ENCODE measurements around the gene FOXP1. TPM values are rescaled to one million over a fixed set of nuclear protein-coding genes. Genes with fewer than 3 reads are reported as not detected.

FOXP1 gene
- total RNA-seq, 1 donor from 2014 or later = 137 TPM

DNA sequence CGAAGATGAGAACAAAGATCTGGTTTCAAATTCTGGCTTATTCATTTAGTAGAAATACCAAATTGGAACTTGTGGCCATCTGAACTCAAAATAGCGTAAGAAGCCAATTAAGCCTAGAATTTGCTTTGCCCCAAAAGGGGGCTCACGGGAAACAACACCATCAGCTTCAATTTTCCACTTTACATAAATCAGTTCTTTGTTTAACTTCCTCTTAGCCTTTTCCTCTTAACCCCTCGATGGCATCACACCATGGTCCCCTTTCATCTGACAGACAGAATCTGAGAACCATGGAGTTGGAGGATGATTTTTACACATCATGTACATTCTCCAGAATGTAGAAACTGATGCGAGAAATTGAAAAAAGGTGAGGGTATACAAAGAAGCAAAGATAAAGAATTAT is 207.0 kb downstream of the FOXP1 start:
- ATAC-seq (no peak), DNase-seq (ENCODE audit: low spot score) (no peak)
- intact Hi-C loops (cut with DNase I) = no loop called here

DNA sequence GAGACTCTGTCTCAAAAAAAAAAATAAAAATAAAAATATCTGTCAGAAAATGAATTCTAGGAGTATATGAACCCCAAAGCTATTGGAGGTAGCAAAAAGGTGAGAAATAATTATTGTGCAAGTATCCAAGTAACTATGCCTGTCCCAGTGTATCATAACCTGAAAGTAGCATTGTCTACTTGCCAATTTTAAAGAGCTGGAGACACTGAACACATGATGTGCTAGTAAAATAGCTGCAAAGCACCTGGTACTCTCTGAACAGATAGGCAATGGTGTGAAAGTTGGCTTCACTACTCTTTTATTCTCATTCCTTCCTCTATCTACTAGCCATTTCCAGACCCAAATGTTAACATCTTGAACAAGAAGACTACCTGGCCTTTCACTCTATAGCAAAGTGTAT is 208.9 kb downstream of the FOXP1 start:
- ATAC-seq = no peak
- intact Hi-C loops (cut with DNase I) = no loop called here
- no peak for DNase-seq (ENCODE audit: low spot score)

DNA sequence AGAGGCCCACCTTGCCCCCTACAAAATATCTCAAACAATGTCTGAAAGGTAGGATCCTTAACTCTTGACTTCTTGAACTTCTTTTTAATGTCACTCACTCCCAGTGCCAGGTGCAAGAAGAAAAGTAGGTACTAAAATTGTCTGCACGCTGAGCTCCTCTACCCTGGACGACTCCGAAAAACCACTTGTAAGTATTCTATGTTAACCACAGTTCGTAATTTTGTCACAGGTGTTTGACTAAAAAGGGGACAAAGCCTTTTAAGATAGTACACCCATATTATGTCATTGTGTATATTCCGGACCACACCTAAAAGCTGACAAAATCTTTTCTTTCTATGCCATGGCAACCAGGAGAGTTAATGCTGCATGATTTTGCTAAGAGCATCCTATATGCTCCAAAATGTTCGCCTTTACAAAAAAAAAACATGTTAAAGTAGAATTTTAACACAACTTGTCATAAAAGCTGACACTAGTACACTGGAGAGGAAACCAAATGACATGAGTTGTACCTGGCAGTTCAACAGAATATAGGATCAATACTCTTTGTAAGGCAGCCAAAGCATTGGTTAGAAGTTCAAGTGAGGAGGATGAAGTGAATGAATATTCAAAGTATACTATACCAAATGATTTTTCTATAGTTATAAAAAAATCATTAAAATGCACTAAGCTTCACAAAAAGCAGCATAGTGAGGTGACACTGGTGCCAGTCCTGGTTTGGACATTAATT is 210.5 kb downstream of the FOXP1 start:
- ATAC-seq (no peak), DNase-seq (ENCODE audit: low spot score) (no peak)
- intact Hi-C loops (cut with DNase I) = no loop called here

DNA sequence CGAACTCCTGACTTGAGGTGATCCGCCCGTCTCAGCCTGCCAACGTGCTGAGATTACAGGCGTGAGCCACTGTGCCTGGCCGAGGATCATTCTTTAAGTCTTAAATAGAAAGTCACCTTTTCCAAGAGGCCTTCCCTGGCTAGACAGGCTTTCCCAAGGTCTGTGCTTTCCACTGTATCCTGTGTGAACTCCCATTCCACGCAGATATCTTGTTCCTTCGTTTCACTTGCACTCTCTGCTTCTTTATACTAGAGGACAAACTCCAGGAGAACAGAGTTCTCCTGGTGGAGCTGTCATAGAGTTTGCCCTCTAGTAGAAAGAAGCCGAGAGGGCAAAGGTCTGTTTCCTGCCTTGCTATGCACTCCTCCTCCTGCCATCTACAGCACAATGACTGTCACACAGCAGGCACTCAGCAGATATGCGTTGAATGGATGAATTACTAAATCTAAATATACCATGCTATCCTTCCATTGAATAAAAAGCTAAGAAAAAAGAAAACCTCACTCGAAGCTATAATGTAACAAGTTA is 211.2 kb downstream of the FOXP1 start:
- intact Hi-C loops (cut with DNase I) = no loop called here
- DNase-seq (ENCODE audit: low spot score) = no peak
- no peak for ATAC-seq

DNA sequence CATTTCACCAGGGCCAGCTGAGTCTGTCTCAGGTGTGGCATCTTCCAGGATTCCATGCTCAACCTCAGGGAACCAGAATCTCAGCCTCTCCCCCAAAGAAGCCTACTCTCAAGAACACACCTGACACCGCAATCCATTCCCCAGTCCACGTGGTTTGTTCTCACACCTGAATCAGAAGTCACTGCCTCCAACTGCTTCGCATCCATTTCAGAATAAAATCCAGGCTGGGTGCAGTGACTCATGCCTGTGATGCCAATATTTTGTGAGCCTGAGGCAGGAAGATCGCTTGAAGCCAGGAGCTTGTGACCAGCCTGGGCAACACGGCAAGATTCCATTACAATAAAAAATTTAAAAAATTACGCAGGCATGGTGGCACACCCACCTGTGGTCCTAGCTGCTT is 212.2 kb downstream of the FOXP1 start:
- ATAC-seq = no peak
- intact Hi-C loops (cut with DNase I) = no loop called here
- no peak for DNase-seq (ENCODE audit: low spot score)

DNA sequence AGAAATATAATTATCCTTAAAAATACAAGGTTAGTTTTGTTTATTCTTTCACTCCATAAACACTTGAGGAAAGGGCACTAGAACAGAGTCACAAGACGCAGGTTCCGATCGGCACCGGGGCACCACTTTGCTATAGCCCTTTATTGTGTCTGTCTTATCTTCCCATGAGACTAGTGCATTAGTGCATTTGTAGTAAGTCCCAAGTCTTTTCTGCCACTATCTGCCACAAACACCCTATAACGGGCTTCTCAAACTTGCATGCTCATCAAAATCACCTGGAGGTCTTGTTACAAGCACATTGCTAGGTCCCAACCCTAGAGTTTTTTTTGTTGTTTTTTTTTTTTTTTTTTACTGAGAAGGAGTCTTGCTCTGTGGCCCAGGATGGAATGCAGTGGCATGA is 213.1 kb downstream of the FOXP1 start:
- intact Hi-C loops (cut with DNase I) = no loop called here
- DNase-seq (ENCODE audit: low spot score) = no peak

DNA sequence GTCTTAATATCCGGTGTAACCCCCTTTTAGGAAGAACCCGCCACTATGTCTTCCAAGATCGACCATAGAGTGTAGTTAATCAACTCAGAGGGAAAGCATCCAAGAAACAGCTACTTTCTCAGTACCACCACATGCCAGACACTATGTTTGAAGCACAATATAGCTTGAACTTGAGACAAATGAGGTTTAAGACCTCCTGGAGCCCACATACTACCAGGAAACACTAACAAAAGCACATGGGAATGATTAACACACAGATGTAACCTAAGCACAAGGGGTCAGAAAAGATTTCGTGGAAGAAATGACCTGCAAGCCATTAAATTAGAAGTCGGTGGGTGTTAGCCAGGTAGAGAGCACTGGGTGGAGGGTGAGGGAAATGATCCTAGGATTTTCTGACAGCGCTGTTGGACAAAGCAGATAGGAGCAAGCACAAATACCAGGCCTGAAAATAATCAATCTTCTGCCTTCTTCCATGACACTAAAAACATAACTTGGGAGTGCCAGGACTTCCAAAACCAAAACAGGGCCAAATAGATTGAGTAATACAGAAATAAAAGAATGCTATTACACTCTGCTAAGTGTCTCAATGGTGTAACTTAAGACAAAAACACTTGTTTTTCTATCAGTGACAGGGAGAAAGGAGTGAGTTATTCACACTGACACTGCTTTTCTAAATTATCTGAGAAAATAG is 213.7 kb downstream of the FOXP1 start:
- no peak for DNase-seq (ENCODE audit: low spot score)
- ATAC-seq = peak; percentile 91
- intact Hi-C loops (cut with DNase I) = no loop called here

More for the DNA sequence above, 213.1 kb downstream of the FOXP1 start:
- peak; percentile 19 for ATAC-seq

DNA sequence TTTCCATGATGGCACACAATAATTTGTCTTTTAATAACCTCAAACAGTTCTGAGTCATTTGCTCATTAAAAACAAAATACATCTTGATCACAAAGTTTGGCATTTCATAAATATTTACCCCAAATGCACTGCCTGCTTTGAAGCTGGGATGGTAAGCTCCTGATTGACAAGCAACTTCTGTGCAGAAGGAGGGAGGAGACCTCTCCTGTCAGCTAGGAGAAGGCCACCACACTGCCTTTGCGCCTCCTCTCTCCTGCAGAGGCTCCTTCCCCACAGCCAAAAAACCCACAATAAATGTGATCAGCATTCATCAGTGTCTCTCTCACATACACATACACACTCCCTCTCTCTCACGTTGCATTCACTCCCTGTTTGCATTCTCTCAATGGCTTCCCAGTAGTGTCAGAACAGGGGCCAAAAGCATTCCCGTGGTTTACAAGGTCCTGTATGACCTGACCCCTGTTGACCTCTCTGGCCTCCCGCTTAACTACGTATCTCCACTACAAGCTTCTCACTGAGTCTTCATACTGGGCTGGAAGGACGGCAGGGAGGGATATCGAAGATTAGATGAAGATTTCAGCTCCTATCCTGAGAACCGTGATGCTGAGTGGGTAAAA is 216.4 kb downstream of the FOXP1 start:
- ATAC-seq = no peak
- no peak for DNase-seq (ENCODE audit: low spot score)
- intact Hi-C loops (cut with DNase I) = no loop called here

DNA sequence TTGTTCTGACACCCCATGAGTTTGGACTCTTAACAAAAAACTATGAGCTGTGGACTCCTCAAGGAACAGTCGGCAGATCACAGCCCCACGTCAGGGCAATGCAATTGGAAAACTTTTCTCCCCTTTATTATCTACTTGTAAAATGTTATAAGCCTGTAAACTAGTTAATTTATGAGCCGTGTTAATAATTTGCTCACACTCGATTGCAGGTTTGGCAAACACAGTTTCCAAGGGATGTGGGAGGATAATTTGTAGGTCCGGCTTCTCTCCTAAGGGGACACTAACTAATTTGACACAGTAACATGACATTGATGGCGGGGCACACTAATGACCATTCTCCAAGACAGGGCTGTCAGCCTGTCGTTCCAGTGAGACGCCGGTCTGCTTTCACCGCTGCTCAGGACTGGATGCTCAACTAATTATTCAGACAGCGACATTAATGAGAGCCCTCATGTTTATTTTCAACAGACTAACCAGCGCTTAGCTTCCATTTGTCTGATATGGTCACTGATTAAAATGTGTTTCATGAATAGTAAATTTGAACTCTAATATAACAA is 222.1 kb downstream of the FOXP1 start:
- ATAC-seq (no peak), DNase-seq (ENCODE audit: low spot score) (no peak)
- intact Hi-C loops (cut with DNase I) = loop anchor here (5.0 kb wide), 1 partner anchor 574 kb away; no protein-coding TSS in a partner anchor

DNA sequence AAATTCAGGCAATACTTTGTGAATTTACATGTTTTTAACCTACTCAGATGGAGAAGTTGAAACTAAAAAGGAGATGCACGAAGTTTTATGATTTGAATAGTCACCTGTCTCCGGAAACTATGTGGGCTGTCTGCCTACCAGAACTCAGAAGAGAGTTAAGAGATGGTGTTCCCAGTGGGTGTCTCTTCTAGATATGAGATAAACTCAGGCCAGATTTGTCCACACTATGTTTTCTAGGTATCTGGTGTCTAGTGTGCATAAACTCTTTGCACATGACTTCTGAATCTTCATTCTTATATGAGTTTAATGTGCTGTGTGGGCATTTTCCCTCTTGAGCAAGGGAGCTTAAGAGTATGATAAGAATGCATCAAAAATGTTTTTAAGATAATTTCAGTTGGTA is 222.8 kb downstream of the FOXP1 start:
- intact Hi-C loops (cut with DNase I) = loop anchor here (5.0 kb wide), 1 partner anchor 573 kb away; no protein-coding TSS in a partner anchor

DNA sequence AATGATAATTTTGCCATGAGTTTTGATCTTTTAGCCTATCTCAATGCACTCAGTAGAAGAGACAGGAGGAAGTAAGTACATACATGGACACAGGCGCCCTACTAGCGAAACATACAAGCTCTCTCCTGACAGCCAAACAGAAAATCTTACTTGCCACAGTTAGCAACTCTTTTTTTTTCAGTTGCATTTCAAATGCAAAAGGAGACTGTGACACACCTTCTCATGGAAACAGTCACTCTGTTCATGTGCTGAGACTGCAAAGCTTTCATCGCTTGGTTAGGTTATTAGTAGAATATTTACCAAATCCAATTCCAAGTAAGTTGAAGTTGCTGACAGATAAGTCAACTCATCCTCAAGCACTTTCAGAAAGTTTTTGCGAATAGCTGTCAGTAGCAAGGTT is 223.3 kb downstream of the FOXP1 start:
- ATAC-seq (no peak), DNase-seq (ENCODE audit: low spot score) (no peak)
- intact Hi-C loops (cut with DNase I) = loop anchor here (5.0 kb wide), 1 partner anchor 573 kb away; no protein-coding TSS in a partner anchor

More for the DNA sequence above, 222.8 kb downstream of the FOXP1 start:
- DNase-seq (ENCODE audit: low spot score) = no peak
- ATAC-seq = no peak

DNA sequence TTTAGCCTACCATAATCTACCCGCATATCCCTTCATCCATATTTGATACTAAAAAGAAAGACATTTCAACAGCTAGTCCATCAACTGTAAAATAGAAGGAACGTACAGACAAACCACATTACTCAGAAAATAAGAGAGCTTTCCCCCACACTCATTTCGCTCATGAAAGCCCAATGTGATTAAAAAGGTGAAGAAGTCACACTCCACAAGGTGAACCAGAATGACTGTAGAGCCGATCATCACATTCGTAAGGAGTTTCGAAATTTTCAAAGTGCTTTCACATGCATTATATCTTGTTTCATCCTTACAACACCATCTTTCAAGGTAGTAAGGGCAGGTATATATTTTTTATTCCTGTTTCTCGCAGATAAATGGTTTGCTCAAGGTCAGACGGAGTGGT is 225.3 kb downstream of the FOXP1 start:
- ATAC-seq (no peak), DNase-seq (ENCODE audit: low spot score) (no peak)
- intact Hi-C loops (cut with DNase I) = no loop called here

DNA sequence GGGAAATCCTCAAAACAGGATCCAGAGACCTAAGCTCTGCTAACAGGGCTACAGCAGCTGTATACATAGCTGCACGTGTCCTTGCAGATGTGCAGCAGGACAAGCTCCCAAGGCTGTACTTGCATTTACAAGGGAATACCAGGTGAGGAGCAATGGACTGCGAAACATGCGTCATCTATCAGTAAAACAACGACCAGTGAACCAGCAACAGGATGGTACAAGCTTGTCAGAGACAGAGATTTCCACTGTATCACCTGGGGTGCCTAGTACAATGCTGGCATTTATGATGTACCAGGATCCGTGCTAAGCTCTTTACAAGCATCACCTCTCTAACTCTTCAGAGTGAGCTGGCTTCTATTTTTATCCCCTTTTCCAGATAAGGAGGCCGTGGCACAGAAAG is 227.3 kb downstream of the FOXP1 start:
- DNase-seq (ENCODE audit: low spot score) = no peak
- intact Hi-C loops (cut with DNase I) = no loop called here
- ATAC-seq = peak; percentile 80

DNA sequence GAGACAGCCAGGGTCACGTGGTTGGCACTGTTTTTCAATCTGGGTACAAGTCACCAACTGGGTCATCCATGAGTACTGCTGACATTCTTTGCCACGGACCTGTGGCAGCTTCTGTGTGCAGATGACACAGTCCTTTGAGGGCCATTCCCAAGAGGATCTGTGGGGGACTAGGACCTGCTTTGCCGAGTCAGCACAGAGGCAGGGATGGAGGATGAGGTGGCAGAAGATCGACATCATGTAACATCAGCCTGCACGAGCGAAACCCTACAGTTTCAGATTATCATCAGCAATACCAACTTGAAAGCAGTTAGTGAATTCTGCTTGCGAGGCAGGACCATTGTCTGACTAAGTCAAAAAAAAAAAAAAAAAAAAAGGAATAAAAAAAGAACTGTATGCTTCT is 227.7 kb downstream of the FOXP1 start:
- DNase-seq (ENCODE audit: low spot score) (no peak), ATAC-seq (peak; percentile 13)
- intact Hi-C loops (cut with DNase I) = no loop called here

DNA sequence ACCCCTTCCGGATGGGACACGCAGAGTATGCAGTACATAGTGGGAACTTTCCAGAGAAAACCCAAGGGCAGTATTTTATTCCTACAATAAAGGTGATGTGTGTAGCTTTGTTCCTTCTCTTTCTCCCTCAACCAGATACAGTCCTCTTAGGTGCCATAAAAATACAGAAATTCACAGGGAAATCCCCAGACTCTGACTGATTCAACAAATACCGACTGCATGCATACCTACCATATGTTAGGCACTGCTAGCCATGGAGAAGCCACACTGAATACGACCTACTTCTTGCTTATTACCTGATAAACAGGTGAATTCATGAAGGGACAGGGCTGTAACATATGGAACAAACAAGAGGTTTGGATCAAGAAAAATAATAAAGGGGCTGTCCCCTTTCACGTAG is 228.5 kb downstream of the FOXP1 start:
- ATAC-seq (no peak), DNase-seq (ENCODE audit: low spot score) (no peak)
- intact Hi-C loops (cut with DNase I) = no loop called here

DNA sequence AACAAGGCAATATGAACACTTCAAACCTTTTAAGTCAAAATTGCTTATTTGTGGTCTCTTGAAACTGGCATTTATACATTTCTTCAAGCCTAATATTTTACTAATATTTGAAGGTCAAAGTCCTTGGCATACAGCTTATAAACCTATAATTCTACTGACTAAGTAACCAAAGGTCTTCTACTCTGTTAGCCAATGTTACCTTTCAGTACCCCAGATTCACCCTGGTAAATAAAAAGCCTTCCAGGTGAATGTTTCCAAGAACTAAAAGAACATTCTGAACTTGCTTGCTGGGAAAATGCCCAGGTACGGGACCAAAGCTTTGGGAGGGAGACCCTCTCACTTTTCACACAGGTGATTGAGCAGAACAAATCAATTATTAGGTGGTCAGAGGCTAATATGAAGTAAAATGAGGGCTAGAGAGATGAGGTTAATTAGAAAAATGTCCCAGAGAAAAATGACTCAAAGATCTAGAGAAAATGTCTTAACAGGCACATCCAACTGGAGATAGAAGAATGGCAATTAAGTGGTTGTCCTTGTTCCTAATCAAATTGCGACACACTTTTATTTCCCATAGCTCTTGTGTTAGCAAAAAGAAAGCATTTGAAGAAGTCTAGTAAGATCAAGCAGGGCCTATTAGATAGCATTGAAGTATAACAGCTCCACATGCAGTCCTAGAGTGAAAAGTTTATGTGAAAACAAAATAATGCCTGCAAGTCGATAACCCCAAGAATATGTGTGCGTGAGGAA is 232.0 kb downstream of the FOXP1 start:
- intact Hi-C loops (cut with DNase I) = no loop called here
- DNase-seq (ENCODE audit: low spot score) (no peak), ATAC-seq (no peak)

DNA sequence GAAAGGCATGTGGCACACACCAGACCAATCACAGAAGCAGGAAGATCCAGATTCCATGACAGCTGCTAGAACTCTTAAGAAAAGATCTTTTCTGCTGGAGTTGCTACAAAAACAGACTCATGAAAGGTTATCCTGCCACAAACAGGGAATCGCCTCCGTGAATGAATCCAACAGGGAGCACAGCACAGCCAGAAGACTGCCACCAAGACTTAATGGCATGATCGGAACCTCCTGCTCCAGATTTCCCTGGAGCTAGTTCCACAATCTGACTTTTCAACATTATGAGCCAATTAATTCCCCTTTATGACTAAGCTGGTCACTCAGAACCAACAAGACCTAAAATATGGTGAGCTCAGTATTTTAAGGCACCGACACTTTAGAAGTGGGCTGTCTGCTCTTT is 232.5 kb downstream of the FOXP1 start:
- DNase-seq (ENCODE audit: low spot score) (no peak), ATAC-seq (no peak)
- intact Hi-C loops (cut with DNase I) = no loop called here

DNA sequence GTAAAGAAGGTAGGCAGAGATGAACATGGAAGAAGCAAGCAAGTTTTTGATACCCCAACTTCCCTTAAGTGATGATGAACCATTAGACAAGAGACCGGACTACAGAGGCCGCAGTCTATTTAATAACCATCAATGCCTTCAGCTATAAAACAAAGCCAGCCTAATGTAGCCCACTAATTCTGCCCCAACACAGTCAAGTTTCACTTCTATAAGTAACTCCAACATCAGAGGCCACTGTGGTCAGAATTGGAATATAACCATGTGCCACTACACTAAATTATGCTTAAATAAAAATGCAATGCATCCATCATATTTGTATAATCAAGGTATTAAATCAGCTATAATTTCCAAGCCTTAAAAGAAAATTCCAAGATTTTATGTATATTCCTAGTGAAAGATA is 234.7 kb downstream of the FOXP1 start:
- intact Hi-C loops (cut with DNase I) = no loop called here
- DNase-seq (ENCODE audit: low spot score) = no peak

DNA sequence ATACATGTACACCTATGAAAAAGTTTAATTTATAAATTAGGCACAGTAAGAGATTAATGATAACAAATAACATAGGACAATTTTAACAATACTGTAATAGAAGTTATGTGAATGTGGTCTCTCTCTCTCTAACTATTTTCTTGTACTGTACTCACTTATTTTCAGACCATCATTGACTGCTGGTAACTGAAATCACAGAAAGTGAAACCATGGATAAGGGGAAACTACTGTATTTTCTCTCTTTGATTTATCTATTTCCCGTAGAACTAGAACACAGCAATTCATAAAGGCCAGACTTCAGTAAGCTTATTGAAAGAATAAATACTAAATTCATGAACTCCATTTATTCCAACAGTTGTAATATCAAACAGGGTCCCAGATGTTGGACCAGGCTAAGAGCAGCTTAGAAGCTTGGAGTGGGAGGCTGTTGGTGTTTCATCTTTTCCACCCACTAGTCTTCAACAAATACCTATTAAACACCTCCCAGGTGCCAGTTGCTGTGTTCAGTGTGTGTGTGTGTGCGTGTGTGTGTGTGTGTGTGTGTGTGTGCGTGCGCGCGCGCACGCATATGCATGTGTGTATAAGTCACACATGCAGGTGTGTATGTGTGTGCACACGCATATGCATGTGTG is 235.4 kb downstream of the FOXP1 start:
- intact Hi-C loops (cut with DNase I) = no loop called here
- no peak for ATAC-seq
- DNase-seq (ENCODE audit: low spot score) = no peak

More for the DNA sequence above, 234.7 kb downstream of the FOXP1 start:
- no peak for ATAC-seq
